Putamen (tissue), 1 donor: ENCODE data around the gene ATF3.
"Not testable (repeated sequence)": the region's sequence is repeated elsewhere in the genome, so short reads cannot be mapped to it uniquely, and the experiment has no call there.

ENCODE experiments used
- DNase-seq: peaks from one replicate; pipeline ENCODE4 v3.0.0-alpha.2; 2016; ENCODE audit warnings: low spot score

The ATF3 gene

GRCh38 chr1:212651521-212651920, 43.0 kb downstream of the ATF3 start:
- no peak for DNase-seq

- no peak for DNase-seq
These were observed 43.4 kb downstream of the ATF3 start for GRCh38 chr1:212651977-212652376.

- no peak for DNase-seq
These were observed 44.0 kb downstream of the ATF3 start for GRCh38 chr1:212652609-212653008.

GRCh38 chr1:212655668-212656440, 47.3 kb downstream of the ATF3 start:
- no peak for DNase-seq

GRCh38 chr1:212656730-212657129, 48.2 kb downstream of the ATF3 start:
- DNase-seq: no peak

- DNase-seq: not testable (repeated sequence)
These were observed 49.7 kb downstream of the ATF3 start for GRCh38 chr1:212658250-212658649.

GRCh38 chr1:212664409-212665199, 56.0 kb downstream of the ATF3 start:
- DNase-seq: no peak

- DNase-seq: peak; percentile 69
These were observed 56.9 kb downstream of the ATF3 start for GRCh38 chr1:212665241-212666115.

- no peak for DNase-seq
These were observed 57.7 kb downstream of the ATF3 start for GRCh38 chr1:212666116-212666775.

GRCh38 chr1:212667223-212668139, 58.9 kb downstream of the ATF3 start:
- no peak for DNase-seq

- DNase-seq: no peak
These were observed 59.9 kb downstream of the ATF3 start for GRCh38 chr1:212668477-212668876.

- no peak for DNase-seq
These were observed 60.5 kb downstream of the ATF3 start for GRCh38 chr1:212669102-212669501.

GRCh38 chr1:212669600-212669999, 61.0 kb downstream of the ATF3 start:
- no peak for DNase-seq

GRCh38 chr1:212670301-212670700, 61.7 kb downstream of the ATF3 start:
- no peak for DNase-seq
